NCI-H2029 treated with DMSO at 0.1 percent for 48 hours (cell line): ENCODE measurements around the gene PTH1R.
A peak's percentile ranks its signal among the peaks of the same experiment; 100 is the strongest.

Experiments used
- DNase-seq: peaks from one replicate; lab custom pipeline; 2025; lab: John Stamatoyannopoulos, UW

The PTH1R gene

GRCh38 chr3:46864061-46864881 is 13.2 kb upstream of the PTH1R start:
- no peak for DNase-seq

GRCh38 chr3:46865031-46865507 is 12.5 kb upstream of the PTH1R start:
- no peak for DNase-seq

- DNase-seq = no peak
Observed at GRCh38 chr3:46865546-46865945, 12.0 kb upstream of the PTH1R start.

- no peak for DNase-seq
Observed at GRCh38 chr3:46866032-46866595, 11.4 kb upstream of the PTH1R start.

- peak; percentile 28 for DNase-seq
Observed at GRCh38 chr3:46866720-46867549, 10.6 kb upstream of the PTH1R start.

- no peak for DNase-seq
Observed at GRCh38 chr3:46867550-46867898, 10.0 kb upstream of the PTH1R start.

- no peak for DNase-seq
Observed at GRCh38 chr3:46868287-46868686, 9.2 kb upstream of the PTH1R start.

DNA sequence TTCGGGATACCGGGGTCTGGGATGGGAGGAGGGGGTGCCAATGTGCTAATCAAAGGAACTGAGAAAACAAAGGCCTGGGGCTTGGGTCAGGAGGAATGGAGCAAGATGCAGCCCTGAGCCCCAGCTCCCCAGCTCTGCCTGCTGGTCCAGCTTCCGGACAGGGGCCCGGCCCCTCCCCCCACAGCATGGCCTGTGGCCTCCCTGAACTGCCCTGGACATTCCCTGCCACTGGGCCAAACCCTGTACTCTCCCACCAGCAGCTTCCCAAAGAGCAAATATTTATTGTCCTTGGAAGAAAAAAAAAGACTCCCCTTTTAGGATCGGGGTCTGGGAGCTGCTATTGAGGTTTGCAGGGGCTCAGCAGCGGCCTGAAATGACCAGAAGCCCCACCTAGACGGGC is 8.6 kb upstream of the PTH1R start:
- DNase-seq = no peak

GRCh38 chr3:46869440-46869839 is 8.1 kb upstream of the PTH1R start:
- DNase-seq = no peak

GRCh38 chr3:46870651-46871050 is 6.9 kb upstream of the PTH1R start:
- no peak for DNase-seq

GRCh38 chr3:46871222-46871621 is 6.3 kb upstream of the PTH1R start:
- no peak for DNase-seq

DNA sequence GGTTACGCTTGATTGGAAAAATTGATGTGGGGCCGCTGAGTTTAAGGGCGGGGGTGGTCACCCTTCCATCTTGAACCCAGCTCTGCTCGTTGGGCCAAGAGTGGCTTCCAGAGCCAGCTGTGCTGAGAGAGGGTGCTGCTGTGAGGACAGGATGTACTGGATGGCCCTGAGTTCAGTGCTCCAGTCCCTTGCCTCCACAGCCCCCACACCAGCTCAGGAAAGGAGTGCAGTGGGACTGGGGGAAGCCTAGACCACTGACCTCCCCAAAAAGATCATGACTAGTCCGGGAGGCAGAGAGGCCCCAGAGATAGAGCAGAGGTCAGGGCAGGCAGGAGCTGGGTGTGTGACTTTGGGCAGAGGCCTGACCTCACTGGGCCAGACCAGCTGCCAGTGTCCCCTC is 4.0 kb upstream of the PTH1R start:
- DNase-seq = no peak

DNA sequence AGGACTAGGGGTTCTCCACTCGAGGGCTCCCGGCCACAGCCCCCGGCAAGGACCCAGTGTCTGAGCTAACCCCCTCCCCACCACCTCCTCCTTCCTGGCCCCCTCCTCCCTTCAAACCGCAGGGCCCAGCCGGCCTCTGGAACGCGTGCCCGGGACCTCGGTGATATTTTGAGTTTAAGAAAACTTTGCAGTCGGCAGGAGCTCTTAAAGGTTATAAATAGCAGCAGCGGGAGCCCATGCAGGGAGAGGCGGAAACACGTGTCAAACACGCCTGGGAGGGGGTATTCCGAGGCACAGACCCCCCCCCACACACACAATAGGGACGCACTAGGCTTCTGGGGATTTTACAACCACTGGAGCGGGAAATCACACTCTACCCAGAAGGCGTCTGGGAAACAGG is 3.1 kb upstream of the PTH1R start:
- DNase-seq = no peak

DNA sequence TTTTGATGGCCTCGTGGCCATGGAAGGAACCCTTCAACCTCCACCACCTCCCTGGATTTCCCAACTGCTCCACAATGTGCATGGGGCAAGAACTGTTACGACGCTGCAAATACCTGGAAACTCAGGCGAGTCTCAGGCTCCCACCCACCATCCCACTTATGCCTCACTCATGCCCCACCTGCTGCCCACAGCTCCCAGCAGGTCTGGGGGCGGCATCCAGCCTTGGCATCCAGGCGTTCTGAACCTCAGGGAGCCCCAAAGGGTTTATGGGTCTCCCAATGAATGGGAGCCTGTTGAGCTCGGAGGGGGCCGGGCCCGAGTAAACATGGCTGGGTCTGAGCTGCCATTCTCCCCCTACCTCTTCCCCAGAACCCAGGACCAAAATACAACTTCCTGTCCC is 2.0 kb upstream of the PTH1R start:
- no peak for DNase-seq

GRCh38 chr3:46876313-46877300 is 914 bp upstream of the PTH1R start:
- no peak for DNase-seq

GRCh38 chr3:46878781-46879436 is 1.4 kb downstream of the PTH1R start:
- no peak for DNase-seq

GRCh38 chr3:46880884-46881595 is 3.5 kb downstream of the PTH1R start:
- DNase-seq = no peak

- DNase-seq = no peak
Observed at GRCh38 chr3:46881596-46882376, 4.3 kb downstream of the PTH1R start.

- no peak for DNase-seq
Observed at GRCh38 chr3:46882377-46883053, 5.0 kb downstream of the PTH1R start.
